Stimulated activated CD4-positive, alpha-beta T cell treated with anti-CD3 and anti-CD28 coated beads, Interleukin-4, amount 100 ng/mL, for 1 hour (primary cell): Measurements from ENCODE around the gene PLEK2.

Source experiments
- DNase-seq: peaks from one replicate; pipeline ENCODE4 v3.0.0-alpha.2; 2020

PLEK2 gene

DNA sequence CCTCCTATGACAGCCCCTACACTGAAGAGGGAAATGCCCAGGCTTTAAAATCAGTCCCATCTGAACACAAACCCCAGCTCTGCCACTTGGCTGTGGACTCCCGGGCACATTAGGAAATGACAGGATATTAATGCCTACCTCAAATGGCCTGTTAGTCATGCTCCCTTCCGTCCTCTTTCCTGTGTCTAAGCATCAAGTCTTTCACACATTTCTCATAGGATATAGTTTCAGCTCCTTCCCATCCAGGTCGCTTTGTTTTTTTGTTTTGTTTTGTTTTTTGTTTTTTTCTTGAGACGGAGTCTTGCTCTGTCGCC is 16.1 kb downstream of the PLEK2 start:
- DNase-seq, result no peak

DNA sequence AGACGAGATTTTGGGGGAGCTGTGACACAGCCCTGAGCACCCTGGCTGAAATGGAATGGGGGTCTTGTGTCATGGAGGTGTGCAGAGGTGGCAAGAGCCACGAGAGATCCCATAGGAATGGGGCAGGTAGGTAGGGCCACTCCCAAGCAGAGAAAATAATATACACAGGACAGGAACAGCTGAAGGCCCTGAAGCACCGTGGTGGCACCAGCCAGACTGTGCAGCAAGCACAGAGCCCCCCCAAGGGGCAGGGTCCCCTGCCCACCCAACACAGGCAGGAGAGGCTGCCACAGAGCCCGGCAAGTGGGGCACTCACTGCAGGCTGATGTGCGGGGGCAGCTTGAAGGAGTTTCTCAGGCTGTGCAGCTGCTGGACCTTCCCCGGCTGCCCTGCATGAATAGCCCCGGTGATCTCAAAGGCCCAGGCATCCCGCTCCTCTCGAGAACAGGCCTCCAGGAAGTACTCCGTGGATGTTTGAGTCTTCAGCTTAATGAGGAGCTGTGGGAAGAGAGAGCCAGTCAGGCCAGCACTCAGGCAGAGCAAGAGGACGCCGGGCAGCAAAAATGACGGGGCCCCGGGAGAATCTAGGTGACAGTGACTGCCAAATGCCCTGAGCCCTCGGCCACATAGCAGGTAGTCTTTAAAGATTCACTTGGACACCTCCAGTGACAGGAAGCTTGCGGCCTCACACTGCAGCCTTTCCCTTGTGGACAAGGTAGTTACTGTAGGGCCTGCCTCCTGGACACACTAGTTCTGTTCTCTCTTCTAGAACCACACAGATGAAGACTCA is 16.7 kb downstream of the PLEK2 start:
- no peak for DNase-seq

DNA sequence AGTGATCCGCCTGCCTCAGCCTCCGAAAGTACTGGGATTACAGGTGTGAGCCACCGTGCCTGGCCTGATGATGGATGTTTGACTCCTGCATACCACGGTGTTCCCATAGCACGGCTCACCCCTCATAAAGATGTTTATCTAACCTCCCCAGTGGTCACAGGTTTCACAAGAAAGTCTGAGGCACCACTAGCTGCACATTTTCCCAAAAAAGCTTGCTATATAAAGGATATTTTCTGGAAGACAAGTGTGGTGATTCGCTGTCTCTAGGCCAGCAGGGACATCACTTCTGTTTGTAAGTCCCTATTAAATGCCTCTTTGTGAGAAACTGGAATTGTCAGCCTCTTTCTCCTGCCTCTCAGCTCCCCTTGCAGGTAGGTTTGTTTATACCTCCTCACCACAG is 18.3 kb downstream of the PLEK2 start:
- no peak for DNase-seq

DNA sequence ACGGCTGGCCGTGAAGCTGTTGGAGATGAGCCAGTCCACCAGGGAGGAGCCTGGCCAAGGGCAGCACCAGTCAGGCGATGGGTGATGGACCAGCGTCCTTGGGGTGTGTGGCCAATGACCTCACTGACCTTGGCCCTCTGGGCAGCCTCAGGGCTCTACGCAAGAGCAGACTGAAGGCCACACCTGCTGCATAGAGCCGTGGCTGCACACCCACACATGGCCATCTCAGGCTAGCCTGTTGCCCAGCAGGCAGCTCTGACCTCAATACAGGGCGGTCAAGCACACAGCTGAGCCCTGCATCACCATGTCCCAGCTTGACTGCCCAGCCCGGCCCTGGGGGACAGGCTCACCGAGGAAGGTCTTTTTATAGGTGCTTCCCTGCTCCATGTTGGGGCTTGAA is 19.2 kb downstream of the PLEK2 start:
- no peak for DNase-seq

DNA sequence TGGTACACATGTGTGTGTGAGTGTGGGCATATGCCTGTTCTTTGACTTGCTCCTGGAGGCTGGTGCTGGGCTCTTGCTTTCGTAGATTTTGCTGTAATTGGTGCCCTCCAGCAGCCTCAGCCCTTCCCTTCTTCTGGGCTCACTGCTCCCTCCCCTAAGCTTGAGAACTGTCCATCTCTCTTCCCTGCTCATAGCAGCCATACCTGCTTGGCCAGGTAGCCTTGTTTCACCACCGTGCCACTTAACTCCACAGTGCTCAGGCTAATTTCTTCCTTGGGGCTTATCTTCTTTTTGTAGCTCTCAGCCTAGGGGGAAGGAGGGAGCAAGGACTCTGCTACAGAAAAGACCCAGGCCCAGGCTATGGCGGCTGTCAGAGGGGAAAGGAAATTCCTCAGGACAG is 19.8 kb downstream of the PLEK2 start:
- DNase-seq, result no peak

DNA sequence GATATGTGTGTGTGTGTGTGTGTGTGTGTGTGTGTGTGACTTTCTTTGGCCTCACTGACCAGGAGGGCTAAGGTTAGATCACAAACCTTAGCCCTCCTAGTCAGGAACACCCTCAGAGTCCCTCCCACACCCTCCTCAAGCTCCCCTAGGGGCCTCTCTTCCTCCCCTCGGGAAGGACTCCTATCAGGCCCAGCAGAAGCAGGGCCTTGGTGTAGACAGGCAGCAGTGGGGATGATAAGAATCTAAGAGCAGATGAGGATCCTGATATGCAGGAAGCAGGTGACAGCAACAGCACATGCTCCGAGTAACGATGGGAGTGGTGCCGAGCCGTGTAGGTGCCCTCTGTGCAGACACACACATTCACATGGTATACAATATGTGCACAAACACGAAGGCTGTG is 20.7 kb downstream of the PLEK2 start:
- DNase-seq, result no peak

DNA sequence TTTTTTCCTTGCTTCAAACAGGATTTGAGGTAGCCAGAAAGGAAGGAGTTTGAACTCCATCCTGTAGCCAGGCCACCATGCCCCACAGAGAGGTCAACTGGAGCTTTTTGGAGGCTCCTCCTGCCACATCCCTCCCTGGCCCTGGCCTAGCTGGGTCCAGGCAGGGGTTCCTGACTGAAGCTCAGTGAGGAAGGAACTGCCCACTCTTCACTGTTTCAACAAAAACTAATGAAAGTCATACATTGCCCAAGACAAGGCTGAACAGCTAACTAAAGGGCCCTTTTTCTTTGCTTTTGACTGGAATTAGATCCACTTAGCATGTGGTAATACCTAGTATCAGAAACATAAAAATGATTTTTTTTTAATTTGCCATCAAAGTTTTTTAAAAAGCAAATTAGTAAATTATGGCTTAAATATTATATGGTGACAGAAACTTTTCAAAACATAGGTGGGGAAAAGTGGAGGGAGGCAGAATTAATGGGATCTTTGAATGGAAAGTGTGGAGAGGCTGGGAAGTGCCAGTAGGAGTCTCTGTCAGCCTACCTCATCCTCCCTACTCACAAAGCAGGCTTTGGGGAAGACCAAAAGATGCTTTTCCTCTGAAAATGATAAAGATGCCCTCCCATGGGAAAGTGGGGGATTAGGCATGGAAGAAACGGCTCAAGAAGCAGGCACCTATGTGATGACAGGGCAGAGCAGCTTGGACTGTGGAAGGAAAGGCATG is 22.0 kb downstream of the PLEK2 start:
- DNase-seq, result no peak

DNA sequence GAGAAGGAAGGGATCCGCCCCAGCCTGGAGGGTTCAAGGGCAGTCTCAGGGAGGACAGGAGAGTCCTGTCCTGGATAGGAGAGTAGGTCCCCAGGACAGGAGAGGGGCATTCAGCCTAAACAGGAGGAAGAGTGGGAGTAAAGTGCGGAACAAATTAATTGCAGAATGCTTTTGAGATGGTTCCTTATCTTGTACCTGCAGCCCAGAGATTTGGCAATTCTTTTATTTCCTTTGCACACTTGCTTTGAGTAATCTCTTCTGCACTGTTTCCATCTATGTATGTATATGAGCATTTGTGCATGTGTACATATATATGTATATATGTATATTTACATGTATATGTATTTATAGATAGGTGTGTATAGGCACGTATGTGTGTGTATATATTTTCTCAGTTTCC is 22.7 kb downstream of the PLEK2 start:
- DNase-seq, result no peak

DNA sequence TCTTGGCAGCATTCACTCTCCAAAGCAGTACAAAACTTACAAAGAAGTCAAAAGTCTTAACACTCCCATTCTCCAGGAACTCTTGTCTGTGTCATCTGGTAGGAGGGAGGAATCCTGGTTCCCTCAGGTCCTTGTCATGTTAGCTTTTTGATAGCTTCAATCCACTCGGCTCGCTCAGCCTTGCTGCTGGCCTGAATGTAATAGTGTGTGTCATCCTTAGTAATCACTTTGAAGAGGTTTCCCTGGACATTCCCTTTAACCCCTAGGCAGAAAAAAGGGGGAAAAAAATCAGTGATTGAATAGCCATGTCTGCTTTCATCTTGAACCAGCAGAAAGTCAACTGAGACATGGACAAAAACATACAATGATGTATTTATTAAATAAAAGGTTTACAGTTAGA is 24.8 kb downstream of the PLEK2 start:
- no peak for DNase-seq

DNA sequence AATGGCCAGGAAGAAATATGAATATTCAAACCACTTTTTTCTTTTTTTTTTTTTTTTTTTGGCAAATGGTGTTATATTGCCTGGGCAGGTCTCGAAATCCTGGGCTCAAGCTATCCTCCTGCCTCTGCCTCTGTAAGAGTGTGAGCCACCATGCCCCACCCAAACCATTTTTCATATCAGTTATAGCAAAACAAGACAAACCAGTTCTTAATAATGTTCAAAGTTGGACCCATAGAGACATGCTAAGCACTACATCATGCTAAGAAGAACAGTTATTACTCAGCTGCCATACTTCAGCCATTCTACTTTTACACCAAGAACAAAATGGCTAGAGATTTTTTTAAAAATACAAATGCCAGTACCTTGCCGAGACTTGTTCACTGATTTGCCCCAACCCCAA is 26.3 kb downstream of the PLEK2 start:
- DNase-seq, result no peak

DNA sequence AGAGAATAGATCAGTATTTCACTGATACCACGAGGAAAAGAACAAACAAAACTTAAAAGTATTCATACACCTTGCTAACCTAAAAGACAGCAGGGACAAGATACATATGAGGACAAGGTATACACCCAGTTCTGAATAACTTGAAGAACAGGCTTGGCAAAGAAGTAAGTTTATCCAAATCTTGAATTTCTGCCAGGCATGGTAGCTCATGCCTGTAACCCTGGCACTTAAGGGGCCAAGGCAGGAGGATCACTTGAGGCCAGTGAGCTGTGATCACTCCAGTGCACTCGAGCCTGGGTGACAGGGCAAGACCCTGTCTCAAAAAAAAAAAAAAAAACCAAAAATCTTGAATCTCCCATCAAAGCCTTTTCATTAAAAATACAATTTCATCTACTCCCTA is 26.8 kb downstream of the PLEK2 start:
- DNase-seq, result no peak

DNA sequence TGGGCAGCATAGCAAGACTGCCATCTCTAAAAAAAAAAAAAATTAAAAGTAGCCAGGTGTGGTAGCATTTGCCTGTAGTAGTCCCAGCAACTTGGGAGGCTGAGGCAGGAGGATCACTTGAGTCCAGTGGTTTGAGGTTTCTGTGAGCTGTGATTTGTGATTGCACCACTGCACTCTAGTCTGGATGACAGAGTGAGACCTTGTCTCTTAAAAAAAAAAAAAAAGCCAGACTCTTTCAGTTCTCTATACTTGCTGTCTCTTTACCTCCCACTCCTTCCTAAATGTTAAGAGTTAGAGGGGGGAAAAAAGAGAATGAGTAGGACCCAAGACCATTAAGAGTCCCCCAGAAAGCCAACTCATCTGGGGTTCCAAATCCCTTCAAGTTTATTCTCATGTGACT is 34.0 kb downstream of the PLEK2 start:
- DNase-seq, result no peak

DNA sequence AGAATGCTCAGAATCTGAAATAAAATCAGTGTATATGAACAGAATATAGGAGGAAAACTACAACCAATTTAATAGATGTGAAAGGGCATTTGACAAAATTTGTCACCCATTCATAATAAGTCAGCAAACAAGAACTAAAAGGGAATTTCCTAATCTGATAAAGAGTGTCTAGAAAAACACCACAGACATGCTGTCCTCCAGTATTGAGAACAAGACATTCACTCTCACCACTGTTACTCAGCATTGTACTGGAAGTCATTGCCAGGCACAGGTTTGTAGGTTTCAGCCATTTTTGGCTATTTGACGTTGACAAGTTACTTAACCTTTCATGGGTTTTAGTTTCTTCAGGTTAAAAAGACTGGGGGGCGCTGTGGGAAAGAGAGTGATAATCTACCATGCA is 38.6 kb downstream of the PLEK2 start:
- no peak for DNase-seq

DNA sequence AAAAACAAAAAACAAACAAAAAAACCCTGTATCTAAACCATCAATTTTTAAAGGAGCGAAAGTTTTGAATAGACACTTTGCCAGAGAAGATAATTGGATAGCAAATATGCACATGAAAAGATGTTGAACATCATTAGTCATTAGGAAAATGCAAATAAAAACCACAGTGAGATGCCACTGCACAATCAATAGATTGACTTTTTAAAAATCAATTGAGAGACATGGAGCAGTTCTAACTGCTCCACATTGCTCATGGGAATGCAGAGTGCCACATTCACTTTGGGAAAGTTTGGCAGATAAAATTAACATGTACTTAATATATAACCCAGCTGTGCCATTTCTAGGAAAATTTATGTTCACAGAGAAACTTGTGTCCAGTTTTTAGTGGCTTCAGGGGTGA is 39.1 kb downstream of the PLEK2 start:
- no peak for DNase-seq

DNA sequence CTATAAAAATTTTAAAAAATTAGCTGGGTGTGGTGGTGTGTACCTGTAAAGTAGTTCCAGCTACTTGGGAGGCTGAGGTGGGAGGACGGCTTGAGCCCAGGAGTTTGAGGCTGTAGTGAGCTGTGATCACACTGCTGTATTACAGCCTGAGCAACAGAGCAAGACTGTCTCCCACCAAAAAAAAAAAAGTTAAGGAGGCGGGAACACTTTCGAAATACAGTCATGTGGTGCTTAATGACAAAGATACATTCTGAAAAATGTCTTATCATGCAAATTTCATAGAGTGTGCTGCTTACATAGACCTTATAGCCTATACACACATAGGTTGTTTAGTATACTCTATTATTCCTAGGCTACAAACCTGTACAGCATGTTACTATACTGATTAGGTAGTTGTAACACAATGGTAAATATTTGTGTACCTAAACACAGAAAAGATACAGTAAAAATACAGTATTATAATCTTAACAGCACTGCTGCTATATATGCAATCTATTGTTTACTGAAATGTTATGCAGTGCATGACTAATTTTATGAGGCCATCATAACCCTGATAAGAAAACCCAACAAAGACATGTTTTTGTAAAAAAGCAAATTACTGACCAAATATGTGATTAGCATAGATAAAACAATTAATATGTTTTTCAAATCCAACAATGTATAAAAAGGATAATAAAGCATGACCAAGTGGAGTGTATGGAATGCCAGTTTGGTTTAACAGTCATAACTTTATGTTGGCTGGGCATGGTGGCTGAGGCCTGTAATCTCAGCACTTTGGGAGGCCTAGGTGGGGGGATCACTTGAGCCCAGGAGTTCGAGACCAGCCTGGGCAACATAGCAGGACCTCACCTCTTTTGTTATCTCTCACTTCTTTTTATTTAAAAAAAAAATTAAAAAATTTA is 40.5 kb downstream of the PLEK2 start:
- no peak for DNase-seq

DNA sequence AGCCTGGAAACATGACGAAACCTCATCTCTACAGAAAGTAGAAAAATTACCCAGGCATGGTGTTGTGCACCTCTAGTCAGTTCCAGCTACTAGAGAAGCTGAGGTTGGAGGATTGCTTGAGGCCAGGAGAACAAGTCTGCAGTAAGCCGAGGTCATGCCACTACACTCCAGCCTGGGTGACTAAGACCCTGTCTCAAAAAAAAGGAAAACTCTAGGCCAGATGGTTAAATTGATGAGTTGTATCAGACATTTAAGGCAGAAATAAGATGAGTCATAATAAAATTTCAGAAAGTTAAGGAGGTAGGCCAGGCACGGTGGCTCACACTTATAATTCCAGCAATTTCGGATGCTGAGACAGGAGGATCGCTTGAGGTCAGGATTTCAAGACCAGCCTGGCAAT is 41.1 kb downstream of the PLEK2 start:
- DNase-seq, result no peak

DNA sequence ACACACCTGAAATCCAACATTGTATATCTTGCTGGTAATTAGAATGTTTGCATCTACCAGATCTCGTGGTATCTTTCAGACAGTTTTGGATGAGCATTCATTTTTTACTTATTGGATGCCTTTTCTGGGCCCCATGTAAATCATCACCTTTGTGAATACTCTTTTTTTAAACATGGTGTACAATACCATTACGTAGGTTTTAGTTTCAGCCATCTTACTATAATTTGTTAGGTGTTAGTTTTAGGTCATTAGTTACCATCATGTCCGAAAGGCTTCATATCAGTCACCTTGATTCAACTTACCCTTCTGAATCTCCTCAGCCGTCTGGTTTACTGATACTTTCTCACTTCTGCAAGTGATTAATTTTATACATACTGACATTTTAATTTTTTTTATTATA is 46.5 kb downstream of the PLEK2 start:
- no peak for DNase-seq

DNA sequence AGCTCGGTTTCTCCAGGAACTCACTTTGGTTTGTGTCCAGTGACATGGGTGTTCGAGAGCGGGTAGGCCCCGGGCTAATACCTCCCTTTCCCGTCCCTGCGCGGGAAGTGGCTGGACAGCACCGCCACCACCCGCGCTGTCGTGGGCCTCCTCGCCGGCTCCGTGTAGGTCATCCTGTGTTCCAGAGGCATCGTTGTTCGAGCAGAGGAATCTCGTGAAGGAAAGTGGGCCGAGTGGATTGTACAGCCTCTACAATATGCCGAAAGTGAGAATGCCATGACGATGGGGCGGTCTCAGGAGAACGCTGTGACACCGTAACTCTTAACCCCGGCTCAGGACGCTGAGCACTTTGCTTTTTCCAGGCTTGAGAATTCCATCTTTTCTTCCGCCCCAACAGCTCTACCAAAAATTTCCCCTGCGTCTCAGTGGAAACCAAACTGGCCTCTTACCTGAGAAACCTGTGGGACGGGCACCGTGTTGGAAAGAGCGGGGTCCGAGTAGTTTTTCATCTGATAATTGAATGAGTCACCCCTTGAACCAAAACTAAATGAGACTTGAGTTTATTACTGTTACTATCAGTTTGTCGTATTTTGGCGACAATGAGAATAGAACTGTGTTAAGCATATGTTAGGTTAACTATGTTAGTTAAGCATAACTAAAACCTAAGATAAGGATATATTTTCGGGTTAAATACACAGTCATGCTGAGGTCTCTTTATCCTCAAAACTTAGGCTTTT is 51.3 kb downstream of the PLEK2 start:
- DNase-seq, result no peak

DNA sequence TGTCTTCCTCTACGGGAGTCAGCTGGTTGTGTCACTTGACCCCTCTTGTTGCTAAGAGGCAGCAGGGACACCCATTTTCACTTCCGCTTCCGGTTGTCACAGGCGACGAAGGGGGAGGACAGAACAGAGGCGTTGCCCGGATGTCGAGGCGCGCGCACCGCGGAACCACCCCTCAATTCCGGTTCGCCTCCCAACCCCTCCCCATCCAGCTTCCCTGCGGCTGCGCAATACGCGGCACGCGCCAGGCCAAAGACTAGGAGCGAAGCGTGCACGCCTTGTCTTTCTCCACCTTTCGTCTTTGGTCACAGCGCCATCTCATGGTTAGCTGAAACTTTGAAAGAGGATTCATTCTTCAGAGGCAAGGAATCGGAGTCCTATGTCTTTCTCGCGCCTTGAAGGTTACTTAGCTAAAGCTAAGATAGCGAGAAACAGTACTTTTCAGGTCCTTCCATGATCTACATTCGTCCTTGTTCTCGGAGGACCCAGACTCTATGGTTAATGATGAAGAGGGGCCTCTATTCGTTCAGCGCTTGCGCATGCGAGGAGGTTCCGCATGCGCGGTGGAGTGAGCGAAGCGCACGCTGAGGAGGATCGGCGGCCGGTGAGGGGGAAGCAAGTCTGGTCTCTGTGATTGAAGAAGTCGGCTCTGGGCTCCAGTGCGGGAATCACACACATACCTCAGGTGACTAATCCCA is 52.0 kb downstream of the PLEK2 start, which contains the start of the genes ATP6V1D and EIF2S1:
ATP6V1D (minus strand) TSS at position 30 of the 695 bp plus-strand sequence. CDS start 106 bp downstream, outside the sequence.
EIF2S1 (plus strand) TSS at position 554 of the 695 bp plus-strand sequence. CDS start 4,440 bp downstream, outside the sequence.
- peak; percentile 99 for DNase-seq

DNA sequence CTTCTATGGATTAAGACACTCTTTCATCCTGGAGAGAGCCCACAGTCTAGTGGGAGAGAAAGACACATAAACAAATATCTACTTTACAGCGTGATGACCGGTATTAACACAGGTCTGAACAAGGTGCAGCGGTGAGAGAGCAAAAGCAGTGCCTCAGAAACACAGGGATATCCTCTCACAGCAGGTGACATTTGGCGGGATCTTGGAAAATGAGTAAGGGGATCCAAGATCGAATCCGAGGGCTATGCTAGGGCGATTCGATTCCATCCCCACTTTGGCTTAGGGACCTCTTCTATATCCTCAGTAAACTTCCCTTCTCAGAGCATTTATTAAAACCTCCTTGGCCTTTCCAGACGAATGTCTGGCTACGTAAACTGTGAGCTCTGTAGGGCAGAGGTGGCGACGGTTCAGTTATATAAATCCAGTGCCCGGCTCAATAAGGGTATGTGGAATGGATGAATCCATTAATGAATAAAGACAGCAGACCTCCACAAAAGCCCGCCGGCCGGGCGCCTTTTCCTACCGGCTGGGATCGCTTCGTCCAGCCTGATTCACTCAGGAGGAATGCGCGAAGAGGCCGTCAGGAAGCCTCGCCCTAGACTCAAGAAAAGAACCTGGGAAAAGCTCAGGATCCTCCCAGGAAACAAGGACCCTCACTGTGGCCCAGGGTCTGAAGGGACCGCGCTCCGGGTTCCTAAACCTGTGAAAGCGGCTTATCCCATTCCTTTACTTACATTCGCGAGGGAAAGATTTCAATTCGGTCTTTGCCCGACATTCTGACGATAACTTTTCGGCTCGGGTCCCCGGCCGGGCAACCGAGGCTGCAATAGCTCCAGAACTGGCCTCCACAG is 52.8 kb downstream of the PLEK2 start:
- DNase-seq, result no peak

DNA sequence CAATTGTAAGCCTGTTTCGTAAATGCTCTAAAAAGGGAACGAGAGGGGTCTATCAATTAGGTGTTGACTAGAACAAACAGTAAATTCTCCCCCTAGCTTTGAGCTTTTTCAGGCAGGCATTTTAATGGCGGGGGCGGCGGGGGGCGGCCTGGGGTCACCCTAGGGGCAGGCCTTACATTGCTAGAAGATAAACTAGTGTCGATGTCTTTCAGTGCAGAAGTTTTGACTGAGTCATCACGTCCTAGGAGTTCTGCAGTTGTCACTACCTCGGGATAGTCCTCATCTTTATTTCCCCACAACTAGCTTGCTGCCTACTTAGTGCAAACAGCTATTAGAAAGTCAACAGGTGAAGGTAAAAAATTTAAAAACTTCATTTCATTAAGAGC is 54.0 kb downstream of the PLEK2 start:
- no peak for DNase-seq
